ENCODE data around the gene B4GALT1. TPM values are rescaled to one million over a fixed set of nuclear protein-coding genes. Genes with fewer than 3 reads are reported as not detected.

B4GALT1 gene
- total RNA-seq, 1 experiment from 2014 or later = 19.1 TPM

GRCh38 chr9:33113799-33114547 lies 53.2 kb downstream of the B4GALT1 start:
- ChIA-PET CTCF (no interaction called here), POLR2A (no interaction called here)
- no peaks in the 10 kb centered on the region for H3K9me3 Mint-ChIP-seq
- no peaks in the 10 kb centered on the region for H3K27me3 Mint-ChIP-seq (ENCODE audit: low read depth)
- ATAC-seq (no peak), DNase-seq (ENCODE audit: low spot score) (no peak)
- H3K36me3 Mint-ChIP-seq = no peaks in the 10 kb centered on the region
- TF ChIP-seq GTF2I (CRISPR knock-in tag; conservative IDR thresholded peaks at IDR 0.05) (no peak), PRRX2 (CRISPR knock-in tag; IDR thresholded peaks at IDR 0.05) (no peak), ATF6 (CRISPR knock-in tag; IDR thresholded peaks at IDR 0.05) (no peak), ZNF138 (CRISPR knock-in tag; conservative IDR thresholded peaks at IDR 0.05) (no peak), NR2C2 (CRISPR knock-in tag; IDR thresholded peaks at IDR 0.05) (no peak)
- H3K4me1 Mint-ChIP-seq = peaks cover 30% of the 10 kb centered on the region
- H3K27ac Mint-ChIP-seq = peak overlapping the region; percentile 0
- H3K4me3 Mint-ChIP-seq = no peak overlapping the region

- ChIA-PET POLR2A (no interaction called here), CTCF (no interaction called here)
- peak; percentile 50; the same call in 1 of the 2 replicates for TF ChIP-seq ZNF423 (CRISPR knock-in tag; IDR thresholded peaks at IDR 0.05)
- no peak for TF ChIP-seq HMGXB4 (CRISPR knock-in tag; IDR thresholded peaks at IDR 0.05)
- peak; percentile 13 for ATAC-seq
- peak overlapping the region; percentile 57; the same call in 1 of the 2 replicates for H3K27ac Mint-ChIP-seq
- H3K4me1 Mint-ChIP-seq = peaks cover 31% of the 10 kb centered on the region
- no peaks in the 10 kb centered on the region for H3K9me3 Mint-ChIP-seq
- no peaks in the 10 kb centered on the region for H3K27me3 Mint-ChIP-seq (ENCODE audit: low read depth)
- H3K36me3 Mint-ChIP-seq = no peaks in the 10 kb centered on the region
- H3K4me3 Mint-ChIP-seq = no peak overlapping the region
- DNase-seq (ENCODE audit: low spot score) = no peak
Observed at GRCh38 chr9:33112094-33112493, 55.0 kb downstream of the B4GALT1 start.

- Mint-ChIP-seq H3K9me3 (no peaks in the 10 kb centered on the region), H3K4me1 (peaks cover 34% of the 10 kb centered on the region), H3K36me3 (no peaks in the 10 kb centered on the region), H3K27me3 (ENCODE audit: low read depth) (no peaks in the 10 kb centered on the region), H3K27ac (peak overlapping the region; percentile 57; the same call in 1 of the 2 replicates), H3K4me3 (no peak overlapping the region)
- no peak for DNase-seq (ENCODE audit: low spot score)
- TF ChIP-seq SMAD3 (CRISPR knock-in tag; IDR thresholded peaks at IDR 0.05; ENCODE audit: borderline replicate concordance) = no peak
- TF ChIP-seq PRDM15 (CRISPR knock-in tag; IDR thresholded peaks at IDR 0.05) = peak; percentile 45; the same call in 1 of the 2 replicates
- POLR2A ChIA-PET = no interaction called here
- peak; percentile 50 for ATAC-seq
- CTCF ChIA-PET = interaction anchor here (0.6 kb wide), 1 partner anchor 30 kb away, joined by 3 read pairs; no protein-coding TSS in a partner anchor
Observed at GRCh38 chr9:33111631-33112030, 55.5 kb downstream of the B4GALT1 start.

GRCh38 chr9:33110686-33111085 lies 56.5 kb downstream of the B4GALT1 start:
- ChIA-PET POLR2A (no interaction called here), CTCF (no interaction called here)
- H3K27ac Mint-ChIP-seq = 0 out of 2 replicates have a peak overlapping the region, but pooled peaks have one; percentile 32
- no peaks in the 10 kb centered on the region for H3K27me3 Mint-ChIP-seq (ENCODE audit: low read depth)
- no peak overlapping the region for H3K4me3 Mint-ChIP-seq
- no peaks in the 10 kb centered on the region for H3K36me3 Mint-ChIP-seq
- DNase-seq (ENCODE audit: low spot score) (no peak), ATAC-seq (no peak)
- no peaks in the 10 kb centered on the region for H3K9me3 Mint-ChIP-seq
- peaks cover 34% of the 10 kb centered on the region for H3K4me1 Mint-ChIP-seq
- TF ChIP-seq ESRRA (CRISPR knock-in tag; IDR thresholded peaks at IDR 0.05; ENCODE audit: borderline replicate concordance) (no peak), ZNF121 (CRISPR knock-in tag; IDR thresholded peaks at IDR 0.05) (no peak), TEAD4 (CRISPR knock-in tag; IDR thresholded peaks at IDR 0.05) (no peak), PREB (CRISPR knock-in tag; IDR thresholded peaks at IDR 0.05; ENCODE audit: borderline replicate concordance) (no peak), NFATC4 (CRISPR knock-in tag; IDR thresholded peaks at IDR 0.05) (no peak), ATF3 (CRISPR knock-in tag; conservative IDR thresholded peaks at IDR 0.05) (no peak), E2F1 (CRISPR knock-in tag; IDR thresholded peaks at IDR 0.05) (no peak), GRHL2 (CRISPR knock-in tag; IDR thresholded peaks at IDR 0.05; ENCODE audit: insufficient replicate concordance, severe bottlenecking) (no peak)

Data from WTC11 (cell line).